PFSK-1 (cell line): ENCODE data around the gene OMD.

ENCODE experiments used
- FOXP2 ChIP-seq: optimal IDR thresholded peaks from 2 replicates; pipeline ENCODE3; 2011; ENCODE audit warnings: borderline replicate concordance, control low read depth, inconsistent platforms; ENCODE audit not compliant: insufficient read depth; ENCODE audit errors: extremely low read length, extremely low read depth
- POLR2AphosphoS5 ChIP-seq: IDR thresholded peaks from 2 replicates; pipeline ENCODE4 v1.6.1; 2012; ENCODE audit warnings: low read depth, mild to moderate bottlenecking, control low read depth, low read length, moderate library complexity
- SIN3A ChIP-seq: IDR thresholded peaks from 2 replicates; pipeline ENCODE4 v1.6.1; 2012; ENCODE audit warnings: mild to moderate bottlenecking, low read length, moderate library complexity, borderline replicate concordance; ENCODE audit not compliant: insufficient read depth
- TAF1 ChIP-seq: IDR thresholded peaks from 2 replicates; pipeline ENCODE4 v1.6.1; 2012; ENCODE audit warnings: low read length, control low read depth, borderline replicate concordance; ENCODE audit not compliant: insufficient read depth
- TF ChIP-seq, protein P1 (sequence below), 2 experiments: IDR thresholded peaks; 2 replicates each; pipeline versions ENCODE4 v1.6.1 to v1.8.0; 2011 to 2012; ENCODE audit warnings: low read depth in 2 of 2, low read length in 2 of 2, control low read depth in 1 of 2, inconsistent platforms in 1 of 2, mild to moderate bottlenecking in 1 of 2, moderate library complexity in 1 of 2; ENCODE audit not compliant: insufficient read depth in 1 of 2

OMD gene

GRCh38 chr9:92402826-92403745 is 21.2 kb downstream of the OMD start:
- no peak for TF ChIP-seq SIN3A
- no peak for TF ChIP-seq FOXP2
- TF ChIP-seq, protein P1, sequence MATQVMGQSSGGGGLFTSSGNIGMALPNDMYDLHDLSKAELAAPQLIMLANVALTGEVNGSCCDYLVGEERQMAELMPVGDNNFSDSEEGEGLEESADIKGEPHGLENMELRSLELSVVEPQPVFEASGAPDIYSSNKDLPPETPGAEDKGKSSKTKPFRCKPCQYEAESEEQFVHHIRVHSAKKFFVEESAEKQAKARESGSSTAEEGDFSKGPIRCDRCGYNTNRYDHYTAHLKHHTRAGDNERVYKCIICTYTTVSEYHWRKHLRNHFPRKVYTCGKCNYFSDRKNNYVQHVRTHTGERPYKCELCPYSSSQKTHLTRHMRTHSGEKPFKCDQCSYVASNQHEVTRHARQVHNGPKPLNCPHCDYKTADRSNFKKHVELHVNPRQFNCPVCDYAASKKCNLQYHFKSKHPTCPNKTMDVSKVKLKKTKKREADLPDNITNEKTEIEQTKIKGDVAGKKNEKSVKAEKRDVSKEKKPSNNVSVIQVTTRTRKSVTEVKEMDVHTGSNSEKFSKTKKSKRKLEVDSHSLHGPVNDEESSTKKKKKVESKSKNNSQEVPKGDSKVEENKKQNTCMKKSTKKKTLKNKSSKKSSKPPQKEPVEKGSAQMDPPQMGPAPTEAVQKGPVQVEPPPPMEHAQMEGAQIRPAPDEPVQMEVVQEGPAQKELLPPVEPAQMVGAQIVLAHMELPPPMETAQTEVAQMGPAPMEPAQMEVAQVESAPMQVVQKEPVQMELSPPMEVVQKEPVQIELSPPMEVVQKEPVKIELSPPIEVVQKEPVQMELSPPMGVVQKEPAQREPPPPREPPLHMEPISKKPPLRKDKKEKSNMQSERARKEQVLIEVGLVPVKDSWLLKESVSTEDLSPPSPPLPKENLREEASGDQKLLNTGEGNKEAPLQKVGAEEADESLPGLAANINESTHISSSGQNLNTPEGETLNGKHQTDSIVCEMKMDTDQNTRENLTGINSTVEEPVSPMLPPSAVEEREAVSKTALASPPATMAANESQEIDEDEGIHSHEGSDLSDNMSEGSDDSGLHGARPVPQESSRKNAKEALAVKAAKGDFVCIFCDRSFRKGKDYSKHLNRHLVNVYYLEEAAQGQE (IDR thresholded peaks at IDR 0.05; ENCODE audit: insufficient read depth in 1 of 2, low read depth in 2 of 2, low read length in 2 of 2) = no peak
- TF ChIP-seq POLR2AphosphoS5 = no peak
- no peak for TF ChIP-seq TAF1

- TF ChIP-seq POLR2AphosphoS5 = no peak
- TF ChIP-seq, protein P1 (IDR thresholded peaks at IDR 0.05; ENCODE audit: insufficient read depth in 1 of 2, low read depth in 2 of 2, low read length in 2 of 2) = no peak
- TF ChIP-seq FOXP2 = no peak
- no peak for TF ChIP-seq TAF1
- TF ChIP-seq SIN3A = no peak
Measured at GRCh38 chr9:92402360-92402759, 21.9 kb downstream of the OMD start.

DNA sequence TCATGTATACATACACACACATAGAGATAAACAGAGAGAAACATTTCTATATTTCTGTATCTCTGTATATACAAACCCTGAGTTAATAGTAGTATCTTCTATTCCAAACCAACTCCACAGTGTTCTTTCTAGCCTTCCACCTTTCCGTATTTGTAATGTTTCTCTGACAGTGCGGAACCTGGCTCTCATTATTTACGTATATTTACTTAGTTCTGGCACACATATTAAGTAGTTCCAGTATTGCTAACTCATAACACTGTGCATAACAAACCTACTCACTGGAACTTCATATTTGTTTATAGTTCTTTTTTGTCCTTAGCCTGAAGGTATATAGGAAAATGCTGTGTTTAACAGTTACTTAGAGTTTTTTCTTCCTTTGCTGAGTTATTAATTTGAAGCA is 26.4 kb downstream of the OMD start:
- TF ChIP-seq POLR2AphosphoS5 (no peak), SIN3A (no peak), TAF1 (no peak), FOXP2 (no peak)
- TF ChIP-seq, protein P1 (IDR thresholded peaks at IDR 0.05; ENCODE audit: insufficient read depth in 1 of 2, low read depth in 2 of 2, low read length in 2 of 2) = no peak

- TF ChIP-seq POLR2AphosphoS5 = no peak
- TF ChIP-seq, protein P1 (IDR thresholded peaks at IDR 0.05; ENCODE audit: insufficient read depth in 1 of 2, low read depth in 2 of 2, low read length in 2 of 2) = no peak
- TF ChIP-seq TAF1 = no peak
- TF ChIP-seq SIN3A = no peak
- no peak for TF ChIP-seq FOXP2
Measured at GRCh38 chr9:92395617-92396016, 28.7 kb downstream of the OMD start.
